22Rv1 (cell line): ENCODE data around the gene ELAVL4.

ENCODE experiments used
- H3K27ac ChIP-seq: fragments of 450-650 bp; 2 replicates; pipeline ENCODE4 v1.5.1; 2017
- CTCF ChIP-seq: fragments of 450-650 bp; IDR thresholded peaks from 2 replicates; pipeline ENCODE4 v1.5.1; 2017; ENCODE audit warnings: mild to moderate bottlenecking
- ZFX ChIP-seq: fragments of 450-650 bp; IDR thresholded peaks from 2 replicates; pipeline ENCODE4 v1.6.1; 2017; ENCODE audit warnings: antibody characterized with exemption, borderline replicate concordance

The ELAVL4 gene

GRCh38 chr1:50214717-50215116, 106.0 kb downstream of the ELAVL4 start:
- TF ChIP-seq CTCF: no peak
- no peak for TF ChIP-seq ZFX
- no peak overlapping the region for H3K27ac ChIP-seq

GRCh38 chr1:50218344-50219120, 109.8 kb downstream of the ELAVL4 start:
- TF ChIP-seq CTCF (no peak), ZFX (no peak)
- H3K27ac ChIP-seq: no peak overlapping the region

GRCh38 chr1:50228871-50229384, 120.2 kb downstream of the ELAVL4 start:
- no peak for TF ChIP-seq ZFX
- TF ChIP-seq CTCF: no peak

GRCh38 chr1:50231209-50231608, 122.5 kb downstream of the ELAVL4 start:
- H3K27ac ChIP-seq: no peak overlapping the region
- TF ChIP-seq CTCF: no peak
- TF ChIP-seq ZFX: no peak

More at GRCh38 chr1:50228871-50229384, 120.2 kb downstream of the ELAVL4 start:
- H3K27ac ChIP-seq: no peak overlapping the region

GRCh38 chr1:50232336-50232735, 123.6 kb downstream of the ELAVL4 start:
- TF ChIP-seq CTCF (no peak), ZFX (no peak)
- no peak overlapping the region for H3K27ac ChIP-seq

- H3K27ac ChIP-seq: no peak overlapping the region
- TF ChIP-seq ZFX: no peak
Observed at GRCh38 chr1:50236656-50237055, 127.9 kb downstream of the ELAVL4 start.

GRCh38 chr1:50237056-50237455, 128.3 kb downstream of the ELAVL4 start:
- no peak for TF ChIP-seq ZFX
- no peak for TF ChIP-seq CTCF
- H3K27ac ChIP-seq: no peak overlapping the region
